ENCODE data around the gene OXCT2.
A peak's percentile ranks its signal among the peaks of the same experiment; 100 is the strongest.
"Not testable (repeated sequence)": the region's sequence is repeated elsewhere in the genome, so short reads cannot be mapped to it uniquely, and the experiment has no call there.

Gene OXCT2

GRCh38 chr1:39771022-39771532 is at the start of gene OXCT2:
Gene OXCT2 (minus strand): TSS chr1:39771348. CDS start chr1:39771255, 93 bp downstream.
- H3K9ac ChIP-seq (ENCODE audit: low read length); H3K36me3 ChIP-seq (ENCODE audit: control insufficient read depth, insufficient read depth, low read length); H3K27me3 ChIP-seq (ENCODE audit: control insufficient read depth, insufficient read depth, low read length); H3K9me3 ChIP-seq (ENCODE audit: control insufficient read depth, low read length); H3K4me3 ChIP-seq (ENCODE audit: low read length); H3K4me1 ChIP-seq (ENCODE audit: control insufficient read depth, insufficient read depth, low read length): not testable (repeated sequence)

- Histone ChIP-seq H3K9ac (ENCODE audit: low read length) (no peak overlapping the region), H3K4me3 (ENCODE audit: low read length) (no peak overlapping the region)
Observed at GRCh38 chr1:39819091-39819812, 48.1 kb upstream of the OXCT2 start.

GRCh38 chr1:39818482-39818881 is 47.3 kb upstream of the OXCT2 start:
- H3K9me3 ChIP-seq (ENCODE audit: control insufficient read depth, low read length): no peaks in the 10 kb centered on the region
- no peak overlapping the region for H3K9ac ChIP-seq (ENCODE audit: low read length)
- peaks cover 36% of the 10 kb centered on the region for H3K4me1 ChIP-seq (ENCODE audit: control insufficient read depth, insufficient read depth, low read length)
- H3K36me3 ChIP-seq (ENCODE audit: control insufficient read depth, insufficient read depth, low read length): no peaks in the 10 kb centered on the region
- H3K27me3 ChIP-seq (ENCODE audit: control insufficient read depth, insufficient read depth, low read length): peaks cover 3% of the 10 kb centered on the region
- H3K4me3 ChIP-seq (ENCODE audit: low read length): no peak overlapping the region

More at GRCh38 chr1:39819091-39819812, 48.1 kb upstream of the OXCT2 start:
- Histone ChIP-seq H3K4me1 (ENCODE audit: control insufficient read depth, insufficient read depth, low read length) (peaks cover 36% of the 10 kb centered on the region), H3K9me3 (ENCODE audit: control insufficient read depth, low read length) (no peaks in the 10 kb centered on the region), H3K36me3 (ENCODE audit: control insufficient read depth, insufficient read depth, low read length) (no peaks in the 10 kb centered on the region), H3K27me3 (ENCODE audit: control insufficient read depth, insufficient read depth, low read length) (peaks cover 3% of the 10 kb centered on the region)

GRCh38 chr1:39817091-39817932 is 46.2 kb upstream of the OXCT2 start:
- Histone ChIP-seq H3K4me1 (ENCODE audit: control insufficient read depth, insufficient read depth, low read length) (peaks cover 36% of the 10 kb centered on the region), H3K9ac (ENCODE audit: low read length) (peak overlapping the region; percentile 14)
- H3K27me3 ChIP-seq (ENCODE audit: control insufficient read depth, insufficient read depth, low read length); H3K36me3 ChIP-seq (ENCODE audit: control insufficient read depth, insufficient read depth, low read length); H3K9me3 ChIP-seq (ENCODE audit: control insufficient read depth, low read length); H3K4me3 ChIP-seq (ENCODE audit: low read length): not testable (repeated sequence)

GRCh38 chr1:39816415-39817090 is 45.4 kb upstream of the OXCT2 start:
- Histone ChIP-seq H3K9ac (ENCODE audit: low read length) (no peak overlapping the region), H3K4me3 (ENCODE audit: low read length) (no peak overlapping the region), H3K9me3 (ENCODE audit: control insufficient read depth, low read length) (no peaks in the 10 kb centered on the region), H3K36me3 (ENCODE audit: control insufficient read depth, insufficient read depth, low read length) (no peaks in the 10 kb centered on the region), H3K4me1 (ENCODE audit: control insufficient read depth, insufficient read depth, low read length) (peaks cover 36% of the 10 kb centered on the region), H3K27me3 (ENCODE audit: control insufficient read depth, insufficient read depth, low read length) (peaks cover 3% of the 10 kb centered on the region)

GRCh38 chr1:39812913-39813312 is 41.8 kb upstream of the OXCT2 start:
- no peak overlapping the region for H3K9ac ChIP-seq (ENCODE audit: low read length)
- peaks cover 3% of the 10 kb centered on the region for H3K27me3 ChIP-seq (ENCODE audit: control insufficient read depth, insufficient read depth, low read length)
- H3K4me3 ChIP-seq (ENCODE audit: low read length): no peak overlapping the region
- no peaks in the 10 kb centered on the region for H3K36me3 ChIP-seq (ENCODE audit: control insufficient read depth, insufficient read depth, low read length)
- H3K9me3 ChIP-seq (ENCODE audit: control insufficient read depth, low read length): no peaks in the 10 kb centered on the region
- peaks cover 10% of the 10 kb centered on the region for H3K4me1 ChIP-seq (ENCODE audit: control insufficient read depth, insufficient read depth, low read length)

GRCh38 chr1:39808784-39809517 is 37.8 kb upstream of the OXCT2 start:
- H3K4me3 ChIP-seq (ENCODE audit: low read length): no peak overlapping the region
- H3K9ac ChIP-seq (ENCODE audit: low read length): no peak overlapping the region
- no peaks in the 10 kb centered on the region for H3K4me1 ChIP-seq (ENCODE audit: control insufficient read depth, insufficient read depth, low read length)
- no peaks in the 10 kb centered on the region for H3K36me3 ChIP-seq (ENCODE audit: control insufficient read depth, insufficient read depth, low read length)
- H3K27me3 ChIP-seq (ENCODE audit: control insufficient read depth, insufficient read depth, low read length): no peaks in the 10 kb centered on the region
- no peaks in the 10 kb centered on the region for H3K9me3 ChIP-seq (ENCODE audit: control insufficient read depth, low read length)

GRCh38 chr1:39805385-39805784 is 34.2 kb upstream of the OXCT2 start:
- H3K36me3 ChIP-seq (ENCODE audit: control insufficient read depth, insufficient read depth, low read length): no peaks in the 10 kb centered on the region
- no peaks in the 10 kb centered on the region for H3K27me3 ChIP-seq (ENCODE audit: control insufficient read depth, insufficient read depth, low read length)
- H3K9me3 ChIP-seq (ENCODE audit: control insufficient read depth, low read length): no peaks in the 10 kb centered on the region
- no peak overlapping the region for H3K9ac ChIP-seq (ENCODE audit: low read length)
- H3K4me1 ChIP-seq (ENCODE audit: control insufficient read depth, insufficient read depth, low read length): no peaks in the 10 kb centered on the region
- no peak overlapping the region for H3K4me3 ChIP-seq (ENCODE audit: low read length)

- no peaks in the 10 kb centered on the region for H3K9me3 ChIP-seq (ENCODE audit: control insufficient read depth, low read length)
Observed at GRCh38 chr1:39802496-39803260, 31.5 kb upstream of the OXCT2 start.

GRCh38 chr1:39800471-39800835 is 29.3 kb upstream of the OXCT2 start:
- H3K9ac ChIP-seq (ENCODE audit: low read length): no peak overlapping the region
- no peaks in the 10 kb centered on the region for H3K27me3 ChIP-seq (ENCODE audit: control insufficient read depth, insufficient read depth, low read length)
- H3K9me3 ChIP-seq (ENCODE audit: control insufficient read depth, low read length): no peaks in the 10 kb centered on the region
- H3K4me1 ChIP-seq (ENCODE audit: control insufficient read depth, insufficient read depth, low read length): peaks cover 6% of the 10 kb centered on the region
- no peaks in the 10 kb centered on the region for H3K36me3 ChIP-seq (ENCODE audit: control insufficient read depth, insufficient read depth, low read length)
- H3K4me3 ChIP-seq (ENCODE audit: low read length): no peak overlapping the region

More at GRCh38 chr1:39802496-39803260, 31.5 kb upstream of the OXCT2 start:
- Histone ChIP-seq H3K9ac (ENCODE audit: low read length) (no peak overlapping the region), H3K27me3 (ENCODE audit: control insufficient read depth, insufficient read depth, low read length) (no peaks in the 10 kb centered on the region), H3K4me3 (ENCODE audit: low read length) (no peak overlapping the region), H3K36me3 (ENCODE audit: control insufficient read depth, insufficient read depth, low read length) (no peaks in the 10 kb centered on the region), H3K4me1 (ENCODE audit: control insufficient read depth, insufficient read depth, low read length) (peaks cover 6% of the 10 kb centered on the region)

All from mucosa of stomach (tissue), 1 donor.